Panc1 (cell line): ENCODE results near the gene PPIA.

ENCODE experiments used
- CTCF ChIP-seq: fragments of 450-650 bp; IDR thresholded peaks from 2 replicates; pipeline ENCODE4 v1.5.1; 2017; ENCODE audit warnings: mild to moderate bottlenecking
- TCF7L2 ChIP-seq: IDR thresholded peaks from 2 replicates; pipeline ENCODE4 v1.6.1; 2011; ENCODE audit warnings: mild to moderate bottlenecking, low read depth, low read length, inconsistent platforms

DNA sequence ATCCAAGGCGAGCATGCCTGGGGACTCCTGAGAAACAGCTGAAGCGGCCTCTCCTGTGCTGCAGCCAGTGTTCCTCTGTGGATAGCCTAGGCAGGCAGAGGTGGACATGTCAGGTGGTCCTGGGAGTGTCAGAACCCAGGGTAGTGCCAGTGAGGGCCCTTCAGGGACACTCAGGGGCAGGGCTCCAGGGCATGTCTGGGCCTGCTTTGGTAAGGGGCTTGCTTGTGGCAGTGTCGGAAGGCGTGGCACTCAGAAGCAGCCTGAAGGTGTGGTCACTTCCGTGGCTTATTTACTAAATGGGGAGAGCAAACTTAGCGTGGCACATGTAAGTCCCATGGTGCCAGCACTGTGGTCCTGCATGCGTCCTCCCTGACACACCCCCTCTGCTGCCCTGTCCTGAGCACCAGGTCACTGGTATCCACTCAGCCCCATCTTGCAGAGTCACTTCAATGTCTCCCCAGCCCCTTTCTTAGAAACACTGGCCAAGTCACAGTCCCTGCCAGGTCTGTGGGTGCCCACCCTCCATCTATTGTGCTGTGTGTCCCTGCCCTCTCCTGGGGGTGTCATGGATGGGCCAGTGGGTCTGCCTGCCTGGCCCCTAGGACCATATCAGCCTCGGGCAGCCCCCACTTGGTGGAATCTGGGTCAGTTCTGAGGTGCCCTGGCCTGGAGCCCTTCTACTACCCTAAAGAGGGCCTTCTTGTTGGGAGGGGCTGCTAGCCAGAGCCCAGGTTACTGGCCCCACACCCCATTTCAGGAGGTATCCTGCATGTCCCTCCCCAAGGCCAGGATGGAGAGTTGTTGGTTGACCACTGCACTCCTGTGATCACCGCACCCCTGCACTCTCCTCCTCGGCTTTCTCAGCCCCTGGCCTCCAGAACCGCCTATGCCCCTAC is 41.4 kb upstream of the PPIA start:
- TF ChIP-seq CTCF: no peak
- TF ChIP-seq TCF7L2: no peak
